Measurements from ENCODE around the gene CLCN2. TPM values are rescaled to one million over a fixed set of nuclear protein-coding genes. Genes with fewer than 3 reads are reported as not detected.

Gene CLCN2
- total RNA-seq, 1 donor from 2014 or later = 16.9 TPM

GRCh38 chr3:184314700-184315542 is 46.5 kb downstream of the CLCN2 start:
- peak overlapping the region; percentile 93 for H3K27ac Mint-ChIP-seq
- peak; percentile 66 to 75 for DNase-seq (ENCODE audit: low spot score in 2 of 2, unreplicated experiment in 2 of 2)
- peak overlapping the region; percentile 80 for H3K4me3 Mint-ChIP-seq
- no peak for TF ChIP-seq CTCF (IDR thresholded peaks at IDR 0.05; ENCODE audit: unreplicated experiment)
- H3K4me1 Mint-ChIP-seq = peaks cover 30% of the 10 kb centered on the region
- H3K27me3 Mint-ChIP-seq (ENCODE audit: low read depth) = no peaks in the 10 kb centered on the region
- H3K36me3 Mint-ChIP-seq = peaks cover 3% of the 10 kb centered on the region
- H3K9me3 Mint-ChIP-seq = no peaks in the 10 kb centered on the region

- Mint-ChIP-seq H3K27ac (peak within 1 kb of the TSS; percentile 93), H3K9me3 (no peaks in the 10 kb centered on the region), H3K36me3 (peaks cover 5% of the 10 kb centered on the region), H3K27me3 (ENCODE audit: low read depth) (no peaks in the 10 kb centered on the region), H3K4me3 (peak within 1 kb of the TSS; percentile 80), H3K4me1 (peaks cover 27% of the 10 kb centered on the region)
- DNase-seq (ENCODE audit: low spot score in 2 of 2, unreplicated experiment in 2 of 2) = peak; percentile 92 to 94
- TF ChIP-seq CTCF (IDR thresholded peaks at IDR 0.05; ENCODE audit: unreplicated experiment) = no peak
Measured at GRCh38 chr3:184314363-184314699, 47.1 kb downstream of the CLCN2 start, which contains the start of gene EIF4G1. Gene EIF4G1 (plus strand): TSS chr3:184314606. CDS start chr3:184315797, 1,191 bp downstream.

GRCh38 chr3:184311633-184312032 is 49.8 kb downstream of the CLCN2 start:
- DNase-seq (ENCODE audit: low spot score in 2 of 2, unreplicated experiment in 2 of 2) = no peak
- no peak for TF ChIP-seq CTCF (IDR thresholded peaks at IDR 0.05; ENCODE audit: unreplicated experiment)
- Mint-ChIP-seq H3K9me3 (no peaks in the 10 kb centered on the region), H3K27ac (no peak overlapping the region), H3K4me1 (peaks cover 9% of the 10 kb centered on the region), H3K36me3 (peaks cover 28% of the 10 kb centered on the region), H3K27me3 (ENCODE audit: low read depth) (no peaks in the 10 kb centered on the region), H3K4me3 (no peak overlapping the region)

- no peak for DNase-seq (ENCODE audit: low spot score in 2 of 2, unreplicated experiment in 2 of 2)
- Mint-ChIP-seq H3K9me3 (no peaks in the 10 kb centered on the region), H3K27me3 (ENCODE audit: low read depth) (no peaks in the 10 kb centered on the region), H3K4me1 (no peaks in the 10 kb centered on the region), H3K27ac (no peak overlapping the region), H3K4me3 (no peak overlapping the region), H3K36me3 (peaks cover 49% of the 10 kb centered on the region)
- no peak for TF ChIP-seq CTCF (IDR thresholded peaks at IDR 0.05; ENCODE audit: unreplicated experiment)
Measured at GRCh38 chr3:184308744-184309143, 52.7 kb downstream of the CLCN2 start.

- no peak for DNase-seq (ENCODE audit: low spot score in 2 of 2, unreplicated experiment in 2 of 2)
- H3K4me3 Mint-ChIP-seq = no peak overlapping the region
- peaks cover 54% of the 10 kb centered on the region for H3K36me3 Mint-ChIP-seq
- no peaks in the 10 kb centered on the region for H3K9me3 Mint-ChIP-seq
- no peak overlapping the region for H3K27ac Mint-ChIP-seq
- H3K27me3 Mint-ChIP-seq (ENCODE audit: low read depth) = no peaks in the 10 kb centered on the region
- no peaks in the 10 kb centered on the region for H3K4me1 Mint-ChIP-seq
- TF ChIP-seq CTCF (IDR thresholded peaks at IDR 0.05; ENCODE audit: unreplicated experiment) = no peak
Measured at GRCh38 chr3:184307915-184308314, 53.5 kb downstream of the CLCN2 start.

Data from mesothelial cell of epicardium (in vitro differentiated cells).